HL-60 (cell line): ENCODE data around the gene NKX2-4.

Experiments used
- GABPA ChIP-seq: IDR thresholded peaks from 2 replicates; pipeline ENCODE4 v1.6.1; 2012; ENCODE audit warnings: low read depth
- POLR2AphosphoS5 ChIP-seq: IDR thresholded peaks from 2 replicates; pipeline ENCODE4 v1.6.1; 2012; ENCODE audit warnings: low read depth
- TF ChIP-seq, protein P1 (sequence below): IDR thresholded peaks from one replicate; pipeline ENCODE4 v1.5.1; 2011; ENCODE audit warnings: low read length, control low read depth, inconsistent platforms; ENCODE audit not compliant: insufficient read depth
- TF ChIP-seq, protein P2 (sequence below): IDR thresholded peaks from 2 replicates; pipeline ENCODE4 v1.6.1; 2012; ENCODE audit warnings: low read depth; ENCODE audit not compliant: insufficient replicate concordance

DNA sequence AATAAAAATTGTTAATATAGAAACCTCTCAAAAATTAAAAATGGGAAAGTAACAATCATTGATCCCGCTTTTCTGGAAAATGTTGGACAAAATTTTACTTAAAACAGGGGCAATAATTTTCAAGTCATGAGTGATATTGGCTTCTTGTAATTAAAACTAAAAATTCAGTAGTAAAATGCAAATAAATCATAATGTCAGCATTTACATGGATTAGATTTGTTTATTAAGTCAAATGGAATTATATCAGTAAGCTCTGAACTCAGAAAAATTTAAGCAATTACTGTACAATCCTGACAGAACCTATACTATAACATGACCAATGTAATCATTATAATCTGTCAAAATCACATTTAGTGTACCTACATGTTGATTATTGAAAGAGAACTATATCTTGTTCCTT is 39.9 kb upstream of the NKX2-4 start:
- TF ChIP-seq, protein P1, sequence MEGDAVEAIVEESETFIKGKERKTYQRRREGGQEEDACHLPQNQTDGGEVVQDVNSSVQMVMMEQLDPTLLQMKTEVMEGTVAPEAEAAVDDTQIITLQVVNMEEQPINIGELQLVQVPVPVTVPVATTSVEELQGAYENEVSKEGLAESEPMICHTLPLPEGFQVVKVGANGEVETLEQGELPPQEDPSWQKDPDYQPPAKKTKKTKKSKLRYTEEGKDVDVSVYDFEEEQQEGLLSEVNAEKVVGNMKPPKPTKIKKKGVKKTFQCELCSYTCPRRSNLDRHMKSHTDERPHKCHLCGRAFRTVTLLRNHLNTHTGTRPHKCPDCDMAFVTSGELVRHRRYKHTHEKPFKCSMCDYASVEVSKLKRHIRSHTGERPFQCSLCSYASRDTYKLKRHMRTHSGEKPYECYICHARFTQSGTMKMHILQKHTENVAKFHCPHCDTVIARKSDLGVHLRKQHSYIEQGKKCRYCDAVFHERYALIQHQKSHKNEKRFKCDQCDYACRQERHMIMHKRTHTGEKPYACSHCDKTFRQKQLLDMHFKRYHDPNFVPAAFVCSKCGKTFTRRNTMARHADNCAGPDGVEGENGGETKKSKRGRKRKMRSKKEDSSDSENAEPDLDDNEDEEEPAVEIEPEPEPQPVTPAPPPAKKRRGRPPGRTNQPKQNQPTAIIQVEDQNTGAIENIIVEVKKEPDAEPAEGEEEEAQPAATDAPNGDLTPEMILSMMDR, result no peak
- no peak for TF ChIP-seq POLR2AphosphoS5
- TF ChIP-seq, protein P2, sequence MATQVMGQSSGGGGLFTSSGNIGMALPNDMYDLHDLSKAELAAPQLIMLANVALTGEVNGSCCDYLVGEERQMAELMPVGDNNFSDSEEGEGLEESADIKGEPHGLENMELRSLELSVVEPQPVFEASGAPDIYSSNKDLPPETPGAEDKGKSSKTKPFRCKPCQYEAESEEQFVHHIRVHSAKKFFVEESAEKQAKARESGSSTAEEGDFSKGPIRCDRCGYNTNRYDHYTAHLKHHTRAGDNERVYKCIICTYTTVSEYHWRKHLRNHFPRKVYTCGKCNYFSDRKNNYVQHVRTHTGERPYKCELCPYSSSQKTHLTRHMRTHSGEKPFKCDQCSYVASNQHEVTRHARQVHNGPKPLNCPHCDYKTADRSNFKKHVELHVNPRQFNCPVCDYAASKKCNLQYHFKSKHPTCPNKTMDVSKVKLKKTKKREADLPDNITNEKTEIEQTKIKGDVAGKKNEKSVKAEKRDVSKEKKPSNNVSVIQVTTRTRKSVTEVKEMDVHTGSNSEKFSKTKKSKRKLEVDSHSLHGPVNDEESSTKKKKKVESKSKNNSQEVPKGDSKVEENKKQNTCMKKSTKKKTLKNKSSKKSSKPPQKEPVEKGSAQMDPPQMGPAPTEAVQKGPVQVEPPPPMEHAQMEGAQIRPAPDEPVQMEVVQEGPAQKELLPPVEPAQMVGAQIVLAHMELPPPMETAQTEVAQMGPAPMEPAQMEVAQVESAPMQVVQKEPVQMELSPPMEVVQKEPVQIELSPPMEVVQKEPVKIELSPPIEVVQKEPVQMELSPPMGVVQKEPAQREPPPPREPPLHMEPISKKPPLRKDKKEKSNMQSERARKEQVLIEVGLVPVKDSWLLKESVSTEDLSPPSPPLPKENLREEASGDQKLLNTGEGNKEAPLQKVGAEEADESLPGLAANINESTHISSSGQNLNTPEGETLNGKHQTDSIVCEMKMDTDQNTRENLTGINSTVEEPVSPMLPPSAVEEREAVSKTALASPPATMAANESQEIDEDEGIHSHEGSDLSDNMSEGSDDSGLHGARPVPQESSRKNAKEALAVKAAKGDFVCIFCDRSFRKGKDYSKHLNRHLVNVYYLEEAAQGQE, result no peak
- no peak for TF ChIP-seq GABPA
